NCI-H345 (cell line): ENCODE results near the gene WAS.
A peak's percentile ranks its signal among the peaks of the same experiment; 100 is the strongest.

Experiments used
- DNase-seq: peaks from one replicate; lab custom pipeline; 2025; lab: John Stamatoyannopoulos, UW

Gene WAS

DNA sequence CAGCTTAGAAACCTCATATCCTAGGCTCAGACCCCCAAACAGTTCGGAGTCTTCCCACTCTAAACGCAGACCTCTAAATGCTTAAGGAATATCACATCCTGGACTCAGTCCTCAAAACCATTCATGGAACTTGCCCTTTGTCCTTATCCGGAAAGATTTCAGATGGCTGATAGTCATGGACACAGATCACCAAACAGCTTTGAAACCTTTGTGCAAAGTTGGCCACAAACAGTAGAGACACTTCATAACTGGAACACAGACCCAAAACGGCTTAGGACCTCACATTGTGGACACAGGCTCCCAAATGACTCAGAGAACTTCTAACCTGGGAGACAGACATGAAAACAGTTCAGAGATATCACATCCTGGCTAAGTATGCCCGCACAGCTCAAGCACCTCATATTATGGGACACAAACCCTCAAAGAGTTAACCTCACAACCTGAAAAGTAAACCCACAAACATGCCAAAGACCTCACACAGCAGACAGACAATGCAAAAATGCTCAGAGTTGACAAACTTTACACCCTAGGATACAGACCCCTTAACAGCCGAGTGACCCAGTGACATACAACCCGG lies 28.4 kb downstream of the WAS start:
- no peak for DNase-seq

DNA sequence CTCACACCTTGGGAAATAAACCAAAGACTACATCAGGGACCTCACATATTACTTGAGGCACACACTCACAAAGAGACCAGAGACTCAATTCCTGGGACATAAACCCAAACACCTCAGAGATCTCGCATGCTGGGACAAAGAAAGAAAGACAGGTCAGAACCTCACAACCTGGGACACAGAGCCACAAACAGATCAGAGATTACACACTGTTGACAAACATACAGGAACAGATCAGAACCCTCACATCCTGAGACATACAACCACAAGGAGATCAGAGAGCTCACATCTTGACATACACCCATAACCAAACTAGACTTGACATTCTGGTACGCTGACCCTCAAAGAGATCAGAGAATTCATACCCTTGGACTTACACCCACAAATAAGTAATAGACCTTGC lies 30.2 kb downstream of the WAS start:
- no peak for DNase-seq

GRCh38 chrX:48714573-48714972 lies 31.0 kb downstream of the WAS start:
- no peak for DNase-seq

- DNase-seq, result no peak
Observed at GRCh38 chrX:48715072-48715471, 31.5 kb downstream of the WAS start.

- DNase-seq, result no peak
Observed at GRCh38 chrX:48715876-48716502, 32.4 kb downstream of the WAS start.

GRCh38 chrX:48719958-48720357 lies 36.4 kb downstream of the WAS start:
- no peak for DNase-seq

- no peak for DNase-seq
Observed at GRCh38 chrX:48720577-48721250, 37.1 kb downstream of the WAS start.

- no peak for DNase-seq
Observed at GRCh38 chrX:48721916-48722315, 38.3 kb downstream of the WAS start.

GRCh38 chrX:48726596-48726995 lies 43.0 kb downstream of the WAS start:
- no peak for DNase-seq

GRCh38 chrX:48728653-48729052 lies 45.1 kb downstream of the WAS start:
- no peak for DNase-seq

DNA sequence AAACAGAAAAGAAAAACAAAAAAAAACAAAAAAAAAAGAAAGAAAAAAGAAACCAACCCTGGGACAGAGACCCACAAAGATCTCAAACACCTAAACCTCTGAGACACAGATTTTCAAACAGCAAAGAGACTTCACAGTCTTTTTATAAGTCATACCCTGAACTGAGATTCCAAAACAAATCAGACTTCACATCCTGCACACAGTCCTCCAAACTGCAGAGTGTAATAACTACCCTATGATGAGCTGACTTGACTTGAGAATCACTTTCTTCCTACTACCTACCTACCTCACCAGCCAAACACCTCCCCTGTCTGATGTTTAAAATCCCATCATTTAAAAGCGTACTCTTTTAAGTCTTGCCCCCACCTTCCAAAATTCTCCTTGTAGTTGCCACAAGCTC lies 52.7 kb downstream of the WAS start:
- no peak for DNase-seq

- DNase-seq, result no peak
Observed at GRCh38 chrX:48736878-48737212, 53.2 kb downstream of the WAS start.

- peak; percentile 97 for DNase-seq
Observed at GRCh38 chrX:48737213-48737938, 53.8 kb downstream of the WAS start.

- DNase-seq, result no peak
Observed at GRCh38 chrX:48737940-48738339, 54.3 kb downstream of the WAS start.
